Ectodermal cell (in vitro differentiated cells): ENCODE measurements around the gene BPIFA2.
"Not testable (repeated sequence)": the region's sequence is repeated elsewhere in the genome, so short reads cannot be mapped to it uniquely, and the experiment has no call there.

Source experiments
- H3K27ac ChIP-seq: 2 replicates; pipeline ENCODE4 v1.7.0; 2013; ENCODE audit warnings: mild to moderate bottlenecking, low read depth, low read length; ENCODE audit not compliant: insufficient read depth, poor library complexity, severe bottlenecking
- H3K27me3 ChIP-seq: 2 replicates; pipeline ENCODE4 v1.7.0; 2013; ENCODE audit warnings: mild to moderate bottlenecking, low read length; ENCODE audit not compliant: insufficient read depth, control insufficient read depth, poor library complexity, severe bottlenecking
- H3K36me3 ChIP-seq: one replicate; pipeline ENCODE4 v1.7.0; 2013; ENCODE audit warnings: low read length; ENCODE audit not compliant: control insufficient read depth, insufficient read depth
- H3K4me1 ChIP-seq: one replicate; pipeline ENCODE4 v1.7.0; 2013; ENCODE audit warnings: low read length; ENCODE audit not compliant: control insufficient read depth, insufficient read depth
- H3K4me3 ChIP-seq: 2 replicates; pipeline ENCODE4 v1.7.0; 2013; ENCODE audit warnings: low read depth, low read length, control low read depth; ENCODE audit not compliant: insufficient read depth
- H3K9me3 ChIP-seq: 2 replicates; pipeline ENCODE4 v1.7.0; 2013; ENCODE audit warnings: mild to moderate bottlenecking, low read length, moderate library complexity; ENCODE audit not compliant: control insufficient read depth
- WGBS, 2 experiments: methylation state at CpG; one replicate each; pipeline ENCODE4 v1.1.7; 2013; ENCODE audit warnings: missing lambda C conversion rate in 2 of 2; 5-methylcytosine and 5-hydroxymethylcytosine counted together

Gene BPIFA2

GRCh38 chr20:33175123-33175522 lies 7.2 kb downstream of the BPIFA2 start:
- WGBS, 2 experiments: 93 to 97% methylated on average over 3 of the region's 3 CpGs
- Histone ChIP-seq H3K27ac (no peak overlapping the region), H3K4me1 (no peaks in the 10 kb centered on the region), H3K27me3 (no peaks in the 10 kb centered on the region), H3K36me3 (no peaks in the 10 kb centered on the region), H3K4me3 (no peak overlapping the region), H3K9me3 (no peaks in the 10 kb centered on the region)

GRCh38 chr20:33176101-33176500 lies 8.1 kb downstream of the BPIFA2 start:
- no peaks in the 10 kb centered on the region for H3K4me1 ChIP-seq
- no peaks in the 10 kb centered on the region for H3K36me3 ChIP-seq
- H3K4me3 ChIP-seq: no peak overlapping the region
- no peak overlapping the region for H3K27ac ChIP-seq
- no peaks in the 10 kb centered on the region for H3K27me3 ChIP-seq
- 71 to 82% methylated on average over 2 to 3 of the region's 3 CpGs for WGBS, 2 experiments
- no peaks in the 10 kb centered on the region for H3K9me3 ChIP-seq

GRCh38 chr20:33177866-33178265 lies 9.9 kb downstream of the BPIFA2 start:
- 92 to 94% methylated on average over 9 of the region's 9 CpGs for WGBS, 2 experiments
- H3K36me3 ChIP-seq: no peaks in the 10 kb centered on the region
- H3K27me3 ChIP-seq: no peaks in the 10 kb centered on the region
- H3K27ac ChIP-seq: no peak overlapping the region
- H3K4me3 ChIP-seq: no peak overlapping the region
- H3K4me1 ChIP-seq: no peaks in the 10 kb centered on the region
- H3K9me3 ChIP-seq: no peaks in the 10 kb centered on the region

GRCh38 chr20:33178726-33179125 lies 10.8 kb downstream of the BPIFA2 start:
- 62 to 67% methylated on average over 6 of the region's 6 CpGs for WGBS, 2 experiments
- H3K9me3 ChIP-seq: no peaks in the 10 kb centered on the region
- no peaks in the 10 kb centered on the region for H3K4me1 ChIP-seq
- H3K27ac ChIP-seq: no peak overlapping the region
- no peaks in the 10 kb centered on the region for H3K27me3 ChIP-seq
- H3K4me3 ChIP-seq: no peak overlapping the region
- H3K36me3 ChIP-seq: no peaks in the 10 kb centered on the region

GRCh38 chr20:33180169-33180568 lies 12.2 kb downstream of the BPIFA2 start:
- Histone ChIP-seq H3K9me3 (no peaks in the 10 kb centered on the region), H3K4me3 (no peak overlapping the region), H3K4me1 (no peaks in the 10 kb centered on the region), H3K27ac (no peak overlapping the region), H3K36me3 (no peaks in the 10 kb centered on the region), H3K27me3 (no peaks in the 10 kb centered on the region)
- 84 to 89% methylated on average over 5 of the region's 5 CpGs for WGBS, 2 experiments

- no peaks in the 10 kb centered on the region for H3K4me1 ChIP-seq
- 70 to 81% methylated on average over 1 of the region's 1 CpG for WGBS, 2 experiments
- no peaks in the 10 kb centered on the region for H3K9me3 ChIP-seq
- no peak overlapping the region for H3K27ac ChIP-seq
- no peaks in the 10 kb centered on the region for H3K27me3 ChIP-seq
- no peaks in the 10 kb centered on the region for H3K36me3 ChIP-seq
- H3K4me3 ChIP-seq: no peak overlapping the region
Observed at GRCh38 chr20:33181482-33182093, 13.6 kb downstream of the BPIFA2 start.

- WGBS, 2 experiments: 88 to 92% methylated on average over 2 of the region's 2 CpGs
- no peaks in the 10 kb centered on the region for H3K9me3 ChIP-seq
Observed at GRCh38 chr20:33183312-33183711, 15.4 kb downstream of the BPIFA2 start.

GRCh38 chr20:33185031-33185590 lies 17.2 kb downstream of the BPIFA2 start:
- H3K9me3 ChIP-seq, H3K4me1 ChIP-seq, H3K27ac ChIP-seq, H3K4me3 ChIP-seq, H3K36me3 ChIP-seq, H3K27me3 ChIP-seq: not testable (repeated sequence)
- 90 to 96% methylated on average over 27 to 38 of the region's 40 CpGs for WGBS, 2 experiments

More at GRCh38 chr20:33183312-33183711, 15.4 kb downstream of the BPIFA2 start:
- Histone ChIP-seq H3K27ac (no peak overlapping the region), H3K36me3 (no peaks in the 10 kb centered on the region), H3K27me3 (no peaks in the 10 kb centered on the region), H3K4me1 (no peaks in the 10 kb centered on the region), H3K4me3 (no peak overlapping the region)

GRCh38 chr20:33187491-33187890 lies 19.5 kb downstream of the BPIFA2 start:
- Histone ChIP-seq H3K4me3 (no peak overlapping the region), H3K36me3 (no peaks in the 10 kb centered on the region), H3K27ac (no peak overlapping the region), H3K9me3 (no peaks in the 10 kb centered on the region), H3K4me1 (no peaks in the 10 kb centered on the region), H3K27me3 (no peaks in the 10 kb centered on the region)
- WGBS, 2 experiments: 83 to 91% methylated on average over 3 to 4 of the region's 4 CpGs

- 89 to 90% methylated on average over 9 of the region's 9 CpGs for WGBS, 2 experiments
- Histone ChIP-seq H3K9me3 (no peaks in the 10 kb centered on the region), H3K36me3 (no peaks in the 10 kb centered on the region), H3K27me3 (no peaks in the 10 kb centered on the region), H3K4me3 (no peak overlapping the region), H3K4me1 (no peaks in the 10 kb centered on the region), H3K27ac (no peak overlapping the region)
Observed at GRCh38 chr20:33188421-33188820, 20.5 kb downstream of the BPIFA2 start.
